Measurements from ENCODE around the gene ZC3H6.
"Not testable (repeated sequence)": the region's sequence is repeated elsewhere in the genome, so short reads cannot be mapped to it uniquely, and the experiment has no call there.

ZC3H6 gene

DNA sequence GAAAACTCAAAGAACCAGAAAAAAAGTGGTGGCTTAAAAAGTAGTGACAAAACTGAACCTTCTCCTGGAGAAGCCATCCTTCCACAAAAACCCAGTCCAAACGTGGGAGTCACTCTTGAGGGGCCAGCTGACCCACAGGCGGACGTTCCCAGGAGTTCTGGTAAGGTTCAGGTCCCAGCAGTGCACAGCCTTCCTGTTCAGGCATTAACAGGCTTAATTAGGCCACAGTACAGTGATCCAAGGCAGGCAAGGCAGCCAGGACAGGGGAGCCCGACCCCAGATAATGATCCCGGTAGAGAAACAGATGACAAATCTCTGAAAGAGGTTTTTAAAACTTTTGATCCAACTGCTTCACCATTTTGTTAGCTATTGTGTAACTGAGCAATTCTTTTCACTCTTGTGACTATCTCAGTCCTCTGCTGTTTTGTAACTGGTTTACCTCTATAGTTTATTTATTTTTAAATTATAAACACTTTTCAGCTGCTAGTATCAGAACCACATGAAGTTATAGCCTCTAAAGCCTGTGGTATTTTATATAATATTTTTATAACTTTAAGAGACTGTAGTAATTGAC, 56.8 kb downstream of the ZC3H6 start:
- H3K4me3 Mint-ChIP-seq = no peak overlapping the region

DNA sequence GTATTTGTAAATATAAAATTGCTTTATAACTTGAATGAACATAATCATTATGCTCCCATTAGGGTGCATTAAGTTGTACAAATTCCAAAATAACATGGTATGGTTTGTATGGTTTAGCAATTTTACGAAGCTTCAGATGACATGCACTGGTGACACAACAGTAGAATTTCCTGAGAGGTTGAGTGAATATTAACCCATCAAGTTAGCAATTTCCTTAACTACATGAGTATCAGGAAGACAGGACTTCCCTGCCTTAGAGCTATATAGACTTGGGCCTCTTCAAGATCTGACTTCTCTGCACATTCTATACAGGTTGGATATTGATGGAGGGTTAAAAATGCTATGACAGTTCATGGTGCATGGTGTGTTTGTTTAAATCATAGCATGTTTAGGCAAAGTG, 60.2 kb downstream of the ZC3H6 start:
- Mint-ChIP-seq H3K27ac (no peak overlapping the region), H3K27me3 (no peaks in the 10 kb centered on the region), H3K4me1 (ENCODE audit: low read depth) (no peaks in the 10 kb centered on the region), H3K9me3 (ENCODE audit: low read depth) (no peaks in the 10 kb centered on the region), H3K4me3 (no peak overlapping the region), H3K36me3 (peaks cover 8% of the 10 kb centered on the region)

More for the DNA sequence above, 56.8 kb downstream of the ZC3H6 start:
- no peaks in the 10 kb centered on the region for H3K27me3 Mint-ChIP-seq
- H3K9me3 Mint-ChIP-seq (ENCODE audit: low read depth) = no peaks in the 10 kb centered on the region
- H3K27ac Mint-ChIP-seq = no peak overlapping the region
- H3K36me3 Mint-ChIP-seq = peaks cover 16% of the 10 kb centered on the region
- no peaks in the 10 kb centered on the region for H3K4me1 Mint-ChIP-seq (ENCODE audit: low read depth)

GRCh38 chr2:112339986-112340385, 64.6 kb downstream of the ZC3H6 start:
- Mint-ChIP-seq H3K27me3 (no peaks in the 10 kb centered on the region), H3K27ac (no peak overlapping the region), H3K9me3 (ENCODE audit: low read depth) (no peaks in the 10 kb centered on the region), H3K4me3 (no peak overlapping the region), H3K36me3 (no peaks in the 10 kb centered on the region), H3K4me1 (ENCODE audit: low read depth) (no peaks in the 10 kb centered on the region)

DNA sequence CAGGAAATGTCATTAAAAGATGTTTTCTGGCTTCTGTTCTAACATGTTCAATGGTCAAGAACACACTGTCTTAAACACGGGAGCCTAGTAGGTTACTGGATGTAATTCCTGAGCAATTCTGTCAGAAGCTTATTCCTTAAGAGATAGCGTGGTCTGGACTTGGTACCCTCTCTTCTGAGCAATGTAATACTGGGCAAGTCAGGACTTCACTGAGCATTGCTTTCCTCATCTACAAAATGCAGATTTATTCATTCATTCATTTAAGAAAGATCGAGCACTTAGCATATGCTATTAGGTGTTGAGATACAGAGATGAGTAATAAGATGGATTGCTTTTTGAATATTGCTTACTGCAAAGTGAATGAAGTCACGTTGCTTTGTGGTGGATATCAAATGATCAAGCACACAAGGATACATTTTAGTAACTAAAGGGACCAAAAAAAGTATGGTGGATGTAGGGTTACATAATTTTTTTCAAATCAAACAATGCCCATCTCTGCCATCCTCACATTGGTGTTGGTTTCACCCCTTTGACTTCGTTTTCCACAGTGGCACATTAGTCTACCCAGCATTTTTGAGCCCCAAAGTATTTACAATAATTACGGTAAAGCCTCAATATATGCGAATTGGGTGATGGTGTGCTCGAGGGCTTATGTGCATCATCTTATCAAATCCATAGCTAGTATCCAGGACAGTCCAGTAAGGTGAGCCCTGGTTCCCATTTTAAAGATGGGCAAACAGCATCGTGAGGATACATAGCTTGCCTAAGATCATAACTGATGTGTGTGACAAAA, 65.3 kb downstream of the ZC3H6 start:
- no peaks in the 10 kb centered on the region for H3K27me3 Mint-ChIP-seq
- no peaks in the 10 kb centered on the region for H3K4me1 Mint-ChIP-seq (ENCODE audit: low read depth)
- no peak overlapping the region for H3K4me3 Mint-ChIP-seq
- no peaks in the 10 kb centered on the region for H3K36me3 Mint-ChIP-seq
- no peak overlapping the region for H3K27ac Mint-ChIP-seq
- no peaks in the 10 kb centered on the region for H3K9me3 Mint-ChIP-seq (ENCODE audit: low read depth)

GRCh38 chr2:112342067-112342550, 66.7 kb downstream of the ZC3H6 start:
- H3K36me3 Mint-ChIP-seq = no peaks in the 10 kb centered on the region
- no peak overlapping the region for H3K4me3 Mint-ChIP-seq
- no peak overlapping the region for H3K27ac Mint-ChIP-seq
- no peaks in the 10 kb centered on the region for H3K9me3 Mint-ChIP-seq (ENCODE audit: low read depth)
- no peaks in the 10 kb centered on the region for H3K4me1 Mint-ChIP-seq (ENCODE audit: low read depth)
- no peaks in the 10 kb centered on the region for H3K27me3 Mint-ChIP-seq

DNA sequence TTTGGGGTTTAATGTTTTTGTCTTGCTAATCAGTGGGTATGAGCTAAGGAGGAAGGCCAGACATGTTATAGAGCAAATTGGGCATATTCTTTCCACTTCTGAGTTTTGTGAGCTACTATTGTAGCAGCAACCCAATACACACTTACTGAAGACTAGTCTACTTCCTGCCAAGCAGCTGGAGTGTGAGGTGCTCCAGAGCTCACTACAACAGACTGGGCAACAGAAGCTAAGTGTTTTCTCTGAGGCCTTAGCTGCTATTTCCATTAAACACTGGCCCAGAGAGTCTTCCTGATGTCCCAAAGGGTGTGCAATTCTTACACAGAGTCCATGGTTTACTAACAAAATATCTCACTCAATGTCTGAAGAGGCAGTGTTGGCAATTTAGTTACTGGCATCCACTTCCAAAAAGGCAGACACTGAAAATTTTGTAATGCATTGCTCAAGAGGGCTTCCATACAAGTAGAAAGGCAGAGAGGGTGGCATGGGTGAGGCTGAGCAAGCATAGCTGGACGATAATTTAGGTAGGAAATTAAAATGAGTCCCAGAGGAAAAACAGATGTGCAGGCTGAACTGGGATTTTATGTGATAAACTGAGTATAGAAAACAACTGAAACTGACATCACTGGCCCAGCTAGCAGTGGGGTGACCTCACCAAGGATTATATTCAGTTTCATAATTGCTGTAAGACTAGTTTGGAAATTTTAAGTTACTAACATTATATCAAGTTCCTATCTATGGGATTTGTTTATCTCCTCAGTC, 68.6 kb downstream of the ZC3H6 start:
- Mint-ChIP-seq H3K27me3 (no peaks in the 10 kb centered on the region), H3K4me3 (no peak overlapping the region), H3K27ac (no peak overlapping the region), H3K4me1 (ENCODE audit: low read depth) (no peaks in the 10 kb centered on the region), H3K36me3 (no peaks in the 10 kb centered on the region), H3K9me3 (ENCODE audit: low read depth) (no peaks in the 10 kb centered on the region)

- H3K4me3 Mint-ChIP-seq = no peak overlapping the region
- no peaks in the 10 kb centered on the region for H3K4me1 Mint-ChIP-seq (ENCODE audit: low read depth)
- no peak overlapping the region for H3K27ac Mint-ChIP-seq
- H3K9me3 Mint-ChIP-seq (ENCODE audit: low read depth) = no peaks in the 10 kb centered on the region
- no peaks in the 10 kb centered on the region for H3K27me3 Mint-ChIP-seq
- H3K36me3 Mint-ChIP-seq = no peaks in the 10 kb centered on the region
Measured at GRCh38 chr2:112345030-112346027, 69.9 kb downstream of the ZC3H6 start.

- not testable (repeated sequence) for H3K9me3 Mint-ChIP-seq (ENCODE audit: low read depth); H3K4me3 Mint-ChIP-seq; H3K27me3 Mint-ChIP-seq; H3K36me3 Mint-ChIP-seq; H3K27ac Mint-ChIP-seq; H3K4me1 Mint-ChIP-seq (ENCODE audit: low read depth)
Measured at GRCh38 chr2:112352292-112352691, 76.9 kb downstream of the ZC3H6 start.

- not testable (repeated sequence) for H3K27me3 Mint-ChIP-seq; H3K27ac Mint-ChIP-seq; H3K4me3 Mint-ChIP-seq; H3K36me3 Mint-ChIP-seq; H3K9me3 Mint-ChIP-seq (ENCODE audit: low read depth); H3K4me1 Mint-ChIP-seq (ENCODE audit: low read depth)
Measured at GRCh38 chr2:112352809-112353603, 77.6 kb downstream of the ZC3H6 start.

DNA sequence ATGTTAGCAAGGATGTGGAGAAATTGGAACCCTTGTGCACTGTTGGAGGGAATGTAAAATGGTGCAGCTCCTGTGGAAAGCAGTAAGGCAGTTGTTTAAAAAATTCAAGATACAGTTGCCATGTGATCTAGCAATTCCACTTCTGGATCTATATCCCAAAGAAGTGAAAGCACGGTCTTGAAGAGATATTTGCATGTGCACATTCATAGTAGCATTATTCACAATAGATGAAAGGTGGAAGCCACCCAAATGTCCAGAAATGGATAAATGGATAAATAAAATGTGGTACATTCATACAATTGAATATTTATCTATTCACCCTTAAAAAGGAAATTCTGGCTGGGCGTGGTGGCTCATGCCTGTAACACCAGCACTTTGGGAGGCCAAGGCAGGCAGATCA, 78.9 kb downstream of the ZC3H6 start:
- not testable (repeated sequence) for H3K27me3 Mint-ChIP-seq; H3K4me3 Mint-ChIP-seq; H3K36me3 Mint-ChIP-seq; H3K9me3 Mint-ChIP-seq (ENCODE audit: low read depth); H3K4me1 Mint-ChIP-seq (ENCODE audit: low read depth); H3K27ac Mint-ChIP-seq

GRCh38 chr2:112360055-112360454, 84.7 kb downstream of the ZC3H6 start:
- H3K36me3 Mint-ChIP-seq; H3K9me3 Mint-ChIP-seq (ENCODE audit: low read depth); H3K4me1 Mint-ChIP-seq (ENCODE audit: low read depth); H3K27me3 Mint-ChIP-seq; H3K4me3 Mint-ChIP-seq; H3K27ac Mint-ChIP-seq: not testable (repeated sequence)

Data from activated naive CD8-positive, alpha-beta T cell (primary cell).